HT1080 (cell line): Measurements from ENCODE around the gene FGF3. TPM values are rescaled to one million over a fixed set of nuclear protein-coding genes. Genes with fewer than 3 reads are reported as not detected.
"Not testable (repeated sequence)": the region's sequence is repeated elsewhere in the genome, so short reads cannot be mapped to it uniquely, and the experiment has no call there.

Experiments used
- DNase-seq: peaks from one replicate; pipeline ENCODE4 v3.0.0-alpha.2; 2015; ENCODE audit warnings: low read depth
- total RNA-seq: library from RNA; depleted of rRNA; stranded (reverse); fragments of >200 nt; shearing (Covaris generic); gene quantifications from 2 replicates; pipeline ENCODE4 v1.2.3, GENCODE V29; 2014; rRNA removed

Gene FGF3
- total RNA-seq, 1 experiment from 2014 or later: not detected

DNA sequence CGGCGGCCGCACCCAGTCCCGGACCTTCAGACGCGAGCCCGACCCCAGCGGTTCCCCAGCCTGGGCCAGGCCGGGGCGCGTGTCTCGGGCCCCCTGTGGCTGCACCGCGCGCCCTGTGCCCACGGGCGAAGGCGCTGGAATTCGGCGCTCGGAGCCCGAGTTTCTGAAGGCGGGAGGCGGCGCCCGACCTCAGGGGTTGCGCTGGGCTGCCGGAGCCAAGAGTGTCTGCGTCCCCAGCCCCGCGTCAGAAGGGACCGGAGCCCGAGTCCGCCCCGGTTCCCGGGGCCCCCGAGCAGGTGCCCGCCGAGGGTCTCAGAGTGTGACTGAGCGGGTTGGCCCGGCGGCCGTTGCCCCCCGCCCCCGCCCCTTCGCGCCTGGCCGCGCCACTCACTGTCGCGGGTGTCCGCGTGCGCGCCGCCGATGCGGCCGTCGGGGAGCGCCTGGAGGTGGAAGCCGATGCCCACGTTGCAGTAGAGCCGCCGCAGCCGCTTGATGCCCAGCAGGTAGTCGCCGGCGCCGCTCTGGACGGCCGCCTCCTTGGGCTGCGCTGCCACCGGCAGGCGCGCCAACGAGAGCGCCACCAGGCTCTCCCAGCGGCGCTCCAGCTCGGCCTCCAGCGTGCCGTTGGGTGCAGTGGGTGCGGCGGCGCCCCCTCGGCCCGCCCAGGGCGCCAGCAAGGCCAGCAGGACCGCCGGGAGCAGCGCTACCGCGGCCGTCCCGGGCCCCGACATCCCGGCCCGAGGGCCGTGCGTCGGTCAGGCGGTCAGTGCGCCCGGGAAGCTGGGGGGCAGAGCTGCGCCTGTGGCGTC lies 44.7 kb downstream of the FGF3 start:
- no peak for DNase-seq

DNA sequence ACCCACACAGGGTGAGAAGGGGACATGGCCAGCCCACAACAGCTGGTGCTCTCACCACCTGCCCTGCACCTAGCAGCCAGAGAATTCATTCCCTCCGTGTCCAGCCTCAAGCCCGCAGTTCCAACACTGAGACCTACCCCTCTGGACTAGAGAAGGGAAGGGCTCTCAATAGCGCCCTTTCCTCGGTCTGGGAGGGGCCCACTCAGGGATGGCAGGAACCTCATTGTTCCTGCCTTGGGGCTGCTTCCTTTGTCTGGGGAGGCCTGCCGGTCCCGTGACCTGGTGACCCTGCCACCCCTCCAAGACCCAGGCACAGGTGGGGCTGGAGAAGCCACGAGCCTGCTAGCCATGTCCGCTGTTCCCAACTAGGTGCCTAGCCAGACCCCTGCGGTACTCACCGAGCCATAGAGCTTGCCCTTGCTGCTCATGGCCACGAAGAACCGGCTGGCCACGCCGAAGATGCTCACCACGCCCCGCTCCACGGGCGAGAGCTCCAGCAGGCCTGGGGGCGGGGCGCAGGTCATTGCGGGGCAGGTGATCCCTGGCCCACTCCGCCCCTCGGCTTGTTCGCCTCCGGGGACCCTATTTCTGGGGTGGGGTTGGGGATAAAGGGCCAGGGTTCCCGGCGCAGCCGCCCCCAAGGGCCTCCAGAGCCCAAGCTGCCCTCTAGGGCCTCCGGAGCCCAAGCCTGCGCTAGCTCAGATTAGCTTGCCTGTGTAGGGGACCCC lies 45.4 kb downstream of the FGF3 start:
- no peak for DNase-seq

DNA sequence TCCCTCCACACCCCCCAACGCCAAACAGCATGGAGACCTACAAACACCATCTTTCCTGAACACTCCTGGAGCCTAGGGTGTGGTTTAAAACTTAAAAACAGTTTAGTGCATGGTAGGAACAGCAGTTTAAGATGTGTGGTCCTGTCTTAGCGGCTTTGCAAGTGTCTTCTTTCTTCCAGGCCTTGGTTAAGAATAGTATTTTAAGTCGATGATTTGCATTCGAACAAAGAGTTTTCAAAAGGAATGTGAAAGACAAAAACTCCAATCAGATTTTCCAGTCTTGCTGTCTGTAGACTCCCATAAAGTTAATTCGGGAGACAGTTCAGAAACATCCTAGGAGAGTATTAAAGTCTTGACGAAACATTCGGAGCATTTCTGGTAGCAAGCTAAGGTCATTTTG lies 47.8 kb downstream of the FGF3 start:
- no peak for DNase-seq

DNA sequence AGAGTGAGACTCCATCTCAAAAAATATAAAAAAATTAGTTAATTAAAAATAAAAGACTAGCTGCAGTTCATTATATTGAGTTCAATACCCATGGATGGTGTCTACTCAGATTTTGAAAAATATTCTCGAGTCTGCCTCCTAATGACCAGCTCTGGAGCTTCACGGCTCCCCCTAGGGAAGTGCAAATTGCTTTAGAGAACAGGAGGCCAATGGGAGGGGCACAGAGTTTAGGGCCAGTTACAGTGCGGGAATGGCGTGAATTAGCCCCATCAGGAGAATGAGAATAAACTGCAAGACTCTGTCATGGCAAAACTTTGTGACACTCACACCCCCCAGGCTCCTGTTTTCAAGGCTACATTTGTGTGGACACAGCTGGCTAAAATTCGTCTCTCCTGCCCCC lies 48.7 kb downstream of the FGF3 start:
- no peak for DNase-seq

DNA sequence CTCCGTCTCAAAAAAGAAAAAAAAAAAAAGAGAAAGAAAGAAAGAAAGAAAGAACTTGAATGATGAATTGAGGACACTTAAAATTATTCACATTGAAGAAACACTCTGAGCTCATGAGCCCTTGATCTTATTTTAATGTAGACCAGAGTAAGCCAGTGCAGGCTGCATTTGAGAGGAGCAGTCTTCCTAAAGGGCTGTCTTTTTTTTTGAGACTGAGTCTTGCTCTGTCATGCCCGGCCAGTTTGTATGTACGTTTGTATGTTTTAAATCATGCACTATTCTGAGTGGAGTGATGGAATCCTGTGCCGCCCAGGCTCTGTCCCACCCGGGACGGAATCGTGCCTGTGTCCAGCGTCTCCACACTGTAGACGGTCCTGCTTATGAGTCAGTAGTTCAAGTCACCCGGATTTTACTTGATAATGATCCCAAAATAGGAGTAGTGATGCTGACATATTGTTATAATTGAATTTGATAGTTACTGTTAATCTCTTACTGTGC lies 53.7 kb downstream of the FGF3 start:
- DNase-seq: no peak

DNA sequence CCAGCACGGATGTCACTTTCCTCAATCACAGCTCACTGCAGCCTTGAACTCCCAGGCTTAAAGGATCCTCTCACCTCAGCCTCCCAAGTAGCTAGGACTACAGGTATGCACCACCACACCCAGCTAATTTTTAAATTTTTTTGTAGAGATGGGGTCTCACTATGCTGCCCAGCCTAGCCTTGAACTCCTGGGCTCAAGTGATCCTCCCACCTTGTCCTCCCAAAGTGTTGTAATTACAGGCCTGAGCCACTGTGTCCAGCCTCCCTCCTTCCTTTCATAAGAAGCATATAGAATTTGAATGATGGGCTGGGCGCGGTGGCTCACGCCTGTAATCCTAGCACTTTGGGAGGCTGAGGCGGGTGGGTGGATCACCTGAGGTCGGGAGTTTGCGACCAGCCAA lies 54.3 kb downstream of the FGF3 start:
- DNase-seq: not testable (repeated sequence)

DNA sequence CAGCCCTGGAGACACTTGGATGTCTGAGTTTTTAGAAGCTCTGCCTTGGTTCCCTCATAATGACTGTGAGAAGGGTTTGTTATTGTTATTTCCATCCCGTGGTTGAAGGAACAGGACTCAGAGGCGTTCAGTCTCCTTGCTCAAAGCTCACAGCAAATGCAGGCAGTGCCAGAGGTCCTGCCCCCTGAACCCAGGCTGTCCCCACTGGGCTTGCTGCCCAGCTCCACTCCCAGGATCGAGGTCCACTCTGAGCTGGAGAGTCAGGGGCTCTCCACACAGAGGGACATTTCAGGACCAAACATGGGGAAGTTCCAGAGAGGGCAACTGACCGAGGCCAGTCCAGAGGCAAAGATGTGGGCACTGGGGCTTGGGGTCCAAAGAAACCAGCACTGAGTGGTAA lies 58.9 kb downstream of the FGF3 start:
- DNase-seq: no peak

Other genes starting within 250 kb of the FGF3 start
- 617 and 803 TPM in 2 replicates for gene CCND1, start 178.3 kb downstream of the FGF3 start, total RNA-seq
- 18.6 and 20.4 TPM in 2 replicates for gene LTO1, start 144.1 kb downstream of the FGF3 start, total RNA-seq
- not detected in 2 replicates for gene FGF19, start 115.4 kb downstream of the FGF3 start, total RNA-seq
- gene FGF4, start 44.1 kb downstream of the FGF3 start, total RNA-seq: not detected in 2 replicates